Cardiac septum (tissue), 1 donor: ENCODE measurements around the gene MAML3. TPM values are rescaled to one million over a fixed set of nuclear protein-coding genes. Genes with fewer than 3 reads are reported as not detected.

ENCODE experiments used
- DNase-seq: peaks from one replicate; pipeline ENCODE4 v3.0.0-alpha.2; 2020; ENCODE audit warnings: low spot score
- intact Hi-C: fragments of 100-400 bp; cut with DNase I; formaldehyde crosslinking; loops from one replicate; pipeline ENCODE4 v1.14.0; 2022
- total RNA-seq: library from RNA; stranded (reverse); fragmentation: NEBNext Ultra II Directional; extraction: Animal tissue kit (Norgen Biotek cat#: 25700); gene quantifications from one replicate; pipeline ENCODE4 v1.2.1, GENCODE V29; 2021
- donor health status: DM: no; HTN: no; CAD: no.

Gene MAML3
- total RNA-seq, 1 donor from 2014 or later = 4.1 TPM

DNA sequence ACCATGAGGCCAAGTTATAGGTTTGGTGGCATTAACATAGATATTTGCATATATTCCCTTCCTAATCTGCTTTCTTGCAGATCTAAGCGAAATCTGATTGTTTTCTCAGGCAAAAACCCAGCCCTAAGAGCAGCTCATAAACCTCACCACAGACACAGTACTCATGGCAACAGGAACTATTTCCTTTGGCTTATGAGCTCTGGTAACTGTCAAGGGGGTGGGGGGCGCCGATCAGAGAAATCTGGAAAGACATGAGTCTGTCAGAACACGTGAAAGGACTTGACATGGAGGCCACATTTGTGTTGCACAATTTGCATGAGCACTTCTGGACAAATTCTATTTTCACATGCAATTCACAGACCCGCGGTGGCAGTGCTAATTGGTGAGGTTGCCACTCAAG lies 404.6 kb downstream of the MAML3 start:
- DNase-seq = no peak
- intact Hi-C loops = no loop called here

DNA sequence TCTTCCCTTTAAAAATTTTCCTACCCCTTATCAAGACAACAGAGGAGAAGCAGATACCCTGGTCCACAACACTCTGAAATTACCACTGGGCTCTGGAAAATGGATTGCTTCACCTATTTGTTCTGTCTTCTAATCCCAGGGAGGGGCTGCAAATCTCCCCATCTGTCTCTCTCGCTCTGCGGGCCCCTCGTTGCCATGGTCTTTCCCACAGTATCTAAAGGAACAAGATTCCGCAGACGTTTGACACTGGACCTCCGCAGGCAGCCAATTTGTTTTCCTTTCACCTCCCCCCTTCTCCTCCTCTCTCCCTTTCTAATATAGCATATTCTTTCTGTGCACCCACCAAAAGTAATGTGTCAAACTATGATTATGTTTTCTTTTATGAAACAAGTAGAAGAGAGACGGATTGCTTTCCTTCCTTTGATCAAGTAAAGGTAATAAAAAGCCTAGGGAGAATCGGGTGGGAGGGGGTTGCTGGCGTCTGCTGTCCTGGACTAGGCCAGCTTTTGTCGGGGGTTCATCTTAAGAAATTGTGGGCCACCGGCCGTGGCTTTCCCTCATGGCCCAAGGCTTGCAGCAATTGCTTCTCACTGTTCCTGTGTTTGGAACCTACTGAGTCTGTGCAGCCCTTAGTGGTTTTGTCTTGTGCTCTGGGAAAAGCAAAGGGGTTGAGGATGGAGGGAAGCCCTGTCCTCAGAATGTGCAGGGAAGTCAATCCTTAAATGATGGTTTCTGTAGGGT lies 407.4 kb downstream of the MAML3 start:
- DNase-seq = no peak
- intact Hi-C loops = no loop called here

DNA sequence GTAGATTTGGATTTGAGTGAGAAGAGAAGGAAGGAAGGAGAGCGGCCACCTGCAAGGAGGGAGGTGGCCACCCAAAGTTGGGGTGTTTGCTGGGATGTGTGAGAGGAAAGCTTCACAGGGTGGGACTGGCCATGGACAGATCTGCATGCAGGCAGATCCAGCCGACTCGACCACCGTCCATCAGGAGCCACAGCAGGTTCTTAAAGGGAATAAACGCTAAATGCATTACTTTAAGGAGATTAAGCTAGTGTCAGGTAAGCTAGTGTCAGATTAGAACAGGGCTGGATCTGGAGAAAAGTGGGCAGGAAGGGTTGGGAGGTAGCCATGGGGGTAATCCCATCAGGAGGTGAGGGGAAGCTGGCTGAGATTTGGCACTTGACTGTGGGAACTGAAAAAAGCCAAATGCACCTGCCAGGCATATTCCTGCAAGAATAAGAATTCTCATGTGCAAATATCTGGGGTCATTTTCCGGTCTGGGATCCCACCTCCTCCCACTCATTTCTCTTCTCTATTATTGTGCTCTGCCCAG lies 408.8 kb downstream of the MAML3 start:
- no peak for DNase-seq
- intact Hi-C loops = no loop called here

DNA sequence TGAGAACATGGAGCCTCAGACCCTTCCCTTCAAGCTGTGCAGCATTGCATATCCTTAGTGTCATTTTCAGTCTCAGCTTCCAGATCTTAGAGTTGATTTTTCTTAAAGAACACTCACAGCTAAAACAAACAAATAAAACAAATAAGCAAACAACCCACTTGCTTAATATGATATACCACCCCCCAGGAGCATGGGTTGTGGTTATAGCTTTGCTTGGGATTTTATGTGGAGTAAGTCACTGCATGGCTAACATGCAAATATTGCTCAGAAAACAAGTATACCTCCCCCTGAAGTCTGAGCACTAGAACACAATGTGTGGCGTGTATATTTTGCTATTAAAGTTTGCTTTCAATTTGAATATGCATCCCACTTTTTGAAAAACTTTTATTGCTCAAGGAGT lies 409.8 kb downstream of the MAML3 start:
- intact Hi-C loops = no loop called here
- no peak for DNase-seq

DNA sequence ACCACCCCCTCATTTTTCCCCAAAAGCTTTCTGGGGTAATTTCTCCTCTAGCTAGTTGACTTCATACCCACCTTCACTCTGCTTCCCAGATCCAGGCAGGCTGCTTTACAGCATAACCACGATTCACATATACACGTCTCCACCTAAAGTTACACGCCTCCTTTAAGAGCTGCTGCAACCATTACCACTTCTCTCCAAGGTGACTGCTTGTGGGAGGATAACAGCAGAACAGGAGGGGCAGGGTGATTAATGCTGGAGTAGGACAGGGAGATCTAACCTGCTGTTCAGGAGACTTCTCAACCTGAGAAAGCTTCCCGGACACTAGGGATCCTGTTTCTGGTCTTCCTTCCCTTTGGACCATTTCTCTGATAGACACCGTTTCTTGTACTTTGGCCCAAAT lies 411.0 kb downstream of the MAML3 start:
- no peak for DNase-seq
- intact Hi-C loops = no loop called here

DNA sequence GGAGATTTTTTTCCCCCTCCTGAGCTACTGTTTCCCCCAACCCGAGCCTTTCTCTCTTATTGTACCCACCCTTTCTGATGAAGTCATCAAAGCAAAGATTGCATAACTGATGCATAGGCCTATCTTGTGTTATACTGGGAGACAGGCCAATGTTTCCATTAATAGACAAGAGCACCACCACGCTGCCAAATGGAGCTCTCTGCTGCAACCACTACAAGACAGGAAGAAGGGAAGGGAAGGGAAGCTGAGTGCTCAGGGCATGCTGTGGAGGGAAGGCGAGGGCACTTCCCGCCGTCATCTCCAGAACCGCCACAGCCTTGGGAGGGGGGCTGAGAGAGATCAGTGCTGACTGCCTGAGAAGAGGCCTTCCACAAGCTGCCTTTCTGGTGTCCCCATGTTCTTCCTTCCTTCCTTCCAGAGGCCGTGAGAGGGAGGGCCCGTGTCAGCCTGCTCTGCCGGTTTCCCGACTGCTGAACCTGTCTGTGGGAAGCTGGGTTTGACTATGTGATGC lies 413.4 kb downstream of the MAML3 start:
- intact Hi-C loops = loop anchor here (1.0 to 2.0 kb wide), 3 partner anchors 23 to 411 kb away; no protein-coding TSS in a partner anchor
- DNase-seq = no peak

DNA sequence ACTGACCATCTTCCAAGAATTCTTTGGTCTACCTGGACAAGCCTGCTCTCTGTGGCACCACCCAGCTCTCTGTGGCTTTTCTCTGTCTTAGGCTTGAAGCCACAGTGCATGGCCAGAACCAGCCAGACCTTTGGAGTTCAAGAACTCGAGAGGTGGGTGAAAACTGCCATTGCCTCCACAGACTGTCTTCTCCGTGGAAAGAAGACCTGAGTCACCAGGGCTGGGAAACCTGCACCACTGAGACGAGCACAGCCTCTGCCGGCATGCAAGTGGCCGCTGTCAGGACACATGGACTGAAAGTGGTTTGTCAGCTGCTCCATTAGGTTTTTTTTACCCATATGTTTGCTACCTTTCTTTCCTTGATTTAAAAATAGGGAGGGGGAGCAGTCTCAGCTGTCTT lies 413.9 kb downstream of the MAML3 start:
- intact Hi-C loops = loop anchor here (1.0 to 2.0 kb wide), 3 partner anchors 23 to 411 kb away; no protein-coding TSS in a partner anchor
- no peak for DNase-seq

DNA sequence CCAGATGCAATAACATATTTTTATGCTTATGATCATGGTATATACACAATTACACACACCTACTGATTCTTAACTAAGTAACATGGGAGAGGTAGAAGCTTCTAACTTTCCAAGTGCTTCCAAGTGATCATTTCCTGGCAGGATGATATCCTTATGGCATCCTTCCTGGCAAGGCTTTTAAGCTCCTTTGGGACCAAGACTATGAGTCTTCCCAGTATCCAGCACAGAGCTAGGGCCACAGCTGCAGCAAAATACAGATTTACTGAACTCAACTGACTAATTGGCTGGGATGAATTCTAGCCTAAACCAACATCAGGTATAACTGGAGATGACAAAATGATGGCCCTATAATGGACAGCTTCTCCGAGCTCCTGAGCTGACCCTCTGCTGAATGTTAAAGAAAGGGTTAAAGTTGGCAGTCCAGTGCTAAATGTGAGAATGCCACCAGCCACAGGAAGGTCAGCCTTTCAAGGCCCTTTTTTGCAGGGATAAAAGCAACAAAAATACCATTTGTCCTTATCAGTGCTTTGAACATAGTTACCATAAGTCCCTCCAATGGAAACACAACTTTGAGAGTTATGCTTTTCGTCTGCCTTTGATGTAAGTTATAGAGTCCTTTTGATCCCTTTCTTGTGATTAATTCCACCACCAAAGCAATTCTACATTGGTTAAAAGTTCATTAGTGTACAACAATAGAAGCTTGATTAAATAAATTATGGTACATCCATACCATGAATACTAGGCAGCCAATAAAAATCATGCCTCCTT lies 415.0 kb downstream of the MAML3 start:
- intact Hi-C loops = loop anchor here (5.0 to 10.0 kb wide), 2 partner anchors 268 to 586 kb away; no protein-coding TSS in a partner anchor
- no peak for DNase-seq

DNA sequence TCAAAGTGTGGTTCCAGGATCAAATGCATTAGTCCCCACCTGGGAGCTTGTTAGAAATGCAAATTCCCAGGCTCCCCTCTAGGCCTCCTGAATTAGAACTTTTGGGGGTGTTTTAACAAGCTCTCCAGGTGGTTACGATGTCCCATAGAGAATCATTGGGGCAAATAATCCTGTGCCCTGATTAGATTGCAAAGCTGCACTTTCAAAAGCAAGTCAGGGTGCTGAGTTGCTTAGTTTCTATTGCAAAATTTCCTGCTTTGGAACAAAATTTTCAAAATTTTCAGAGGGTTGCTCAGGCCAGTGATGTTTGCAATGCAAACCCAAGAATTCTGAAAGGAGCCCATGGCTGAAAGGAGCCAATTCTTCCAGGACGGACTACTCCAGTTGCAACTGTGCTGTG lies 417.3 kb downstream of the MAML3 start:
- intact Hi-C loops = loop anchor here (5.0 to 10.0 kb wide), 2 partner anchors 271 to 588 kb away; no protein-coding TSS in a partner anchor
- DNase-seq = no peak

DNA sequence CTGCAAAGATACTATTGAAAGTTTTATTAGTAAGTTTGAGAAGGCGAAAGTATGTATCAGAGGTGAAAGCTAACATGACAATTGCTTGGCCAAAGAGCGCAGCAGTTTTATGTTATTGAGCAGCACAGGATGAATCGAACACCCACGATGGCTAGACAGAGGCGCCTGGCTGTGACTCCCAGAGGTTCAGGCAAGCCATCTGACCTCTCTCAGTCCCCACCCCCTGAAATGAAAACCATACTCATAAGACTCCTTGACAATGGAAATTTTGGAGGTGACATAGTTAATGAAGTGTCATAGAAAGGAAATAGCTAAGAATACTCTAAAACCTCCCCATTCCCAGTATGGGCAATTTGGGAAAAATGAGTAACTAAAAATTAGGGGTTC lies 417.7 kb downstream of the MAML3 start:
- no peak for DNase-seq

DNA sequence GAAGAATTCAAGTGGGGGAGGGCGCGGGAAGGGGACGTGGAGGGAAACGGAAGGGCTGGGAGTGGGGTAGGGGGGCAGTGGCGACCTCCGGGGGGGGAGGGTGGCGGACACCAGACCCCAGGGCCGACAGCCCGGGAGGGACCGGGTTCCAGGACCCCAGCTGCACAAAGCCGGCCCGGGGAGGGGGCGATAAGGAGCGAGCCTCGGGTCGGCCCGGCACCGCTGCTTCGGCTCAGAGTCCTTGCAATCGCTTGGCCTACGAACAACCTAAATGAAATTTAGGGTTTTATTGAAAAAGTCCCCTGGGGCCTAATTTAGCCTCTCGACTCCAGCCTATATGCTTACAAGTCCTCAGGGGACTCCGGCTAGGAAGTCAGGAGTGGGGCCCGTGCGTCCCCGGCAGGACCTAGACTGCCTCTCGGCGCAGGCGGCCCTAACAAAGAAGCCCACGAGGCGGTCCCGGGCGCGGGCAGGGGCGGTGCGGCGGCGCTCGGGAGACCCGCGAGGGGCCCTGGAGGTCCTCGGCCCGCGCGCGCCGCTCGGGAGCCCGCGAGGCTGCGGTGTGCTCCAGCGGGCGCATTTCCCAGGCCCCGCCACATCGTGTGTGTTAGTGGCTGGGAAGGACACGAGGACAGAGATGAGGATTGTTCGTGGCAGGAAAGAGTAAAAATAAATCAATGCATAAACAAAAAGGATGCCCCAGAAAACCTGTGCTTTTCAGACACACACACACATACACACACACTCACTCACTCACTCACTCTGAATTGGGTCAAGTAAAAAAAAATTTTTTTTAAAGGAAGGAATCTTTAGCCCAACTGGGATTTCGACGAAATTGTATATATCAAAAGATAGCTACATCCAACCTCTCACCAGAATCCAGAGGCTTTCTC lies 418.4 kb downstream of the MAML3 start:
- intact Hi-C loops = loop anchor here (2.0 to 10.0 kb wide), 6 partner anchors 69 to 589 kb away; no protein-coding TSS in a partner anchor
- DNase-seq = no peak

More for the DNA sequence above, 417.7 kb downstream of the MAML3 start:
- intact Hi-C loops = loop anchor here (5.0 to 10.0 kb wide), 2 partner anchors 271 to 589 kb away; no protein-coding TSS in a partner anchor

DNA sequence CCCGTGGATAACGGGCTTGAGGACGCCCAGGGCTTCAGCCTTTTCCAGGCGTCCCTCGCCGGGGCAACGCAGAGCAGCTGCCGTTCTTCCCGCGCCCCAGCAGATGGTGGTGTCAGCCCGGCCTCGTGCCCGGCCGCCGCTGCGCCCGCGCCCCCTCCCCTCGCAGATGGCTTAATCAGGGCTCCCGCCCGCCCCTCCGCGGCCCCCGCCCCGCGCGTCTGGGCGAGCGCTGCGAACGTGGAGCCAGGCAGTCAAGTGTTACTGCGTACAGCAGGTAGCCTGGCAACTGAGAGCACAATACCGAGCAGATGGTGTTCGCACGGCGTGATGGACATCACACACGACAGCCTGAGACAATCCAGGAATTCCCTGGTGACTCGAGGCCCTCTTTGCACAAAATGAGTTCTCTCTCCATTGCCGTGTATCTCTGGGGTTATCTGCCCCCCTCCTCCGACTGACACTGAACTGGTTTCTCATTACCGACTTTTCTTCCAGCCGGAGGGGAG lies 419.1 kb downstream of the MAML3 start:
- DNase-seq = peak; percentile 95
- intact Hi-C loops = loop anchor here (2.0 to 10.0 kb wide), 6 partner anchors 68 to 590 kb away; no protein-coding TSS in a partner anchor

DNA sequence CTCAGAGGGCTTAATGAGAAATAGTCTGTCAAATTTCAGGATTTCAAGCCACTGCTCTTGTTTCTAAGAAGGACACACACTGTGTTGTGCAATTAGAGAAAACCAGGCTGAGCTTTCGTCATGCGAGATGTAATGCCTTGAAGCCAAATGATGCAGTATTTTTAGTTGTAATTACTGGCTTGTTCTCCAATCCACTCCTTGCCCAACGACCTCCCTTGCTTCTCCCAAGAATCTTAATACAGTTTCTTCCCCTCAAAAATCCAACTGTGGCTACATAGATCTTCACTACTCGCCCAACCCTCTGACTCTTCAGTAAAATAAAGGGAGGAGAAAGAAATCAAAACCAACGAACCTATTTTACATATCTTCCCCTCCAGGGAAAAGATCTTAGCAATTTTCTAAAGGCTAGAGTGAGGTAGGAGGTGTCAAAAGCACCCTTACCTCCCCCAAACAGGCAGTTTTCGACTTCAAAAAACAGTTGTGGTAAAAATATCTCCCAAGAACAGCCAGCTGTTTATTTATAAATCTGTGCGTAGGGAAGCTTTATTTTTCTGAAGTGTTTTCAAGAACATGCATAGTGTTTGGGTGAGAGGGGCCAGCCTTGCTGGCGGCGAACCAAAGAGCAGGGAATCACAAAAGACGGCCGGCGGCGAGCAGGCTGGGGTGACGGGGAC lies 419.6 kb downstream of the MAML3 start:
- DNase-seq = no peak
- intact Hi-C loops = loop anchor here (2.0 to 10.0 kb wide), 5 partner anchors 68 to 590 kb away; no protein-coding TSS in a partner anchor

DNA sequence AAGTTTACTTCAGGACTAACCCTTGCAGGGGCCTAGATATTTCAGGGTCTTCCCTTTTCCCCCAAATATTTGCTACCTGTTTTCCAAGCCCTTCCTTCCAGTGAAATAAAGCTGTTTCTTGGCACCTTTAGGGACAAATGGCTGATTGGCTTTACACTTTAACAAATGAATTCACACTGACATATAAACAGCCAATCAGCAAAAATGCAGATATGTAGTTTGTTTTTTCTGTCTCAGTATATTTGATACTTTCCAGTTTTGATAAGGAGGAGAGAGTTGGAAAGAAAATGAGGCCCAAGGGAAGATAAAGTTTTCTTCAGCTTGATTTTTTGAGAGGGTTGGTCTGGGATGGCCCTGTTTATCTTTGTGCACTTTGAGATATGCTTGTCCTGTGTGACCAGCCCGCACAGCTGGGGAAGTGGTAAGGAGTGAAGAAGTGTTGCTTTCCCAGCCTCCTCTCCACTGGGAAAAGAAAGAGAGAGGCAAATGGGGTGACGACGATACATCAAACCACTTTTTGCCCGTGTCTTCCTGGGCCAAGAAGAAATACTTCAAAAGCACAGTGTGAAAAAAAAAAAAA lies 420.9 kb downstream of the MAML3 start:
- intact Hi-C loops = loop anchor here (10.0 kb wide), 1 partner anchor 592 kb away; no protein-coding TSS in a partner anchor
- DNase-seq = no peak

DNA sequence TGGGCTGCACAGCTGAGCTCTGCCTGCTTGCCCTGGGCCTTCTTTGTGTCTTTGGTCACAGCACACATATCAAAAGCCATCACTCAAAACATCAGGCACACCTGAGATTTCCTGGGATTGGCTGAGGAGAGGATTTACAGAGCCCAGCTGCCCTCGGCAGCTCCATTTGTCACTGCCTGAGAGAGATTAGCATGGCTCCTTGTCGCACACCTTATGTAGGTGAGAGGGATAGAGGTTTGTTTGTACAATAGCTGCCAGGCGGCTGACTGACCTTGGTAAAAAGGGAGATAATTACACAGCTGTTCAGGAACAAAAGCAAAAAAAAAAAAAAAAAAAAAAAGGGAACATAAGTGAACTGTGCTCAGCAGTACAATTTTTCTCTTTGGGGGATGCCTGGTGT lies 425.1 kb downstream of the MAML3 start:
- no peak for DNase-seq
- intact Hi-C loops = no loop called here

DNA sequence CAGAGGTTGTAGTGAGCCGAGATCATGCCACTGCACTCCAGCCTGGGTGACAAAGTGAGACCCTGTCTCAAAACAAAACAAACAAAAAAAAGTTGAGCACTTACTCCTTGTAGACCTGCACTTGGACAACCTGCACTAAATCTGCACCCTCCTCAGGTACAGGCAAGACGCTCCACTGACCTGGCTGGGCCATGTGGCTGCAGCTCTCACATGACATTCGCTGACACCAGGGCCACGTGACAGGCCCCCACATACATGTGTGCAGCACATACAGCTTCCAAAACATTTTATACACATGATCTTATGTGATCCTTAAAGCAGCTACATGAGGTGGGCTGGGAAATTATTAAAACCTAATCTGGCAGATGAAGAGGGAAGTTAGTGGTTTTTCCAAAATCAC lies 425.8 kb downstream of the MAML3 start:
- no peak for DNase-seq
- intact Hi-C loops = no loop called here

DNA sequence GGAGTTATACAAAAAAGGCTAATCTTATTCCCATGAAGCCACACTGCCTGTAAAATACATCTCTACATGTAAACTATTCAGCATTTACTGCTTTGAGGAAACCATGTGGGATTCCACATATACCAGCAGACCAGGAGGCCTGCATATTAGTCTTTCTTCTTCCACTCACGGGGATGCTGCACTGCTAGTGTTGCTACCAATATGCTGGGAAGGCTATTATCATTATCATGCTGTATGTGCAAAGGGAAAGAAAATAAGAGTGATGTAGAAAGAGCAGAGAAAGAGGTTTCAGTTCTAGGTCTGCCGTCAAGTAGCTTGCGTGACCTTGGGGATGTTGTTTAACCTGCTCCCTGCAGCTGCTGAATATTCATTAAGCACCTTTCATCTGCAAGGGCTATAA lies 427.4 kb downstream of the MAML3 start:
- intact Hi-C loops = no loop called here
- no peak for DNase-seq

DNA sequence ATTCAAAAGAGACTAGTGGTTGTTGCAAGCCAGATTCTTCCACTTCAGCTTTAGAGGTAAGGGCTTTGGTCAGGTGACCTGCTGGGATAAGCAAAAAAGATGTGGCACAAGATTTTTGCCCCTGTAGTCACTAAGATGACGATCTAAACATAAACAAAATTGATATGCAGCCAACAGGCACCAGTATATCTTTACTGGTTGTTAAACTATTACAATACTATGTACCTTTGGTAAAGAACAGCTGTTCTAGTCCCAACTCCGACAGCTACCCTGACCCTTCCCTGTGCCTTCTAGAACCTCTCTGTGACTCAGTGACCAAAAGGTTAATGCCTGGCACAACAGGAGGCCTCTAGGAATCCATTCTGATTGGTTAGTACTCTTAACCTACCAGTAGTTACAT lies 428.7 kb downstream of the MAML3 start:
- intact Hi-C loops = no loop called here
- no peak for DNase-seq
